Loucy (cell line): Measurements from ENCODE around the gene SYT7.

Source experiments
- H2AFZ ChIP-seq: fragments of 200-600 bp; sonication (generic); 2 replicates; pipeline ENCODE4 v1.6.0; 2016; ENCODE audit warnings: antibody characterized with exemption, mild to moderate bottlenecking, low read length, moderate library complexity
- H3F3A ChIP-seq: fragments of 200-600 bp; 2 replicates; pipeline ENCODE4 v1.6.0; 2016; ENCODE audit warnings: antibody characterized with exemption, low read depth, mild to moderate bottlenecking
- H3K27me3 ChIP-seq: fragments of 200-600 bp; sonication (generic); 2 replicates; pipeline ENCODE4 v1.6.1; 2014; ENCODE audit warnings: low read length, mild to moderate bottlenecking; ENCODE audit not compliant: insufficient read depth, poor library complexity, severe bottlenecking
- H3K36me3 ChIP-seq: fragments of 200-600 bp; sonication (generic); 2 replicates; pipeline ENCODE4 v1.6.1; 2016; ENCODE audit warnings: low read length; ENCODE audit not compliant: insufficient read depth
- H3K4me1 ChIP-seq: fragments of 200-600 bp; sonication (generic); 2 replicates; pipeline ENCODE4 v1.5.1; 2014; ENCODE audit warnings: low read length, mild to moderate bottlenecking; ENCODE audit not compliant: insufficient read depth, poor library complexity, severe bottlenecking
- H3K4me2 ChIP-seq: fragments of 200-600 bp; sonication (generic); 2 replicates; pipeline ENCODE4 v1.6.0; 2014; ENCODE audit warnings: antibody characterized with exemption, low read length, low read depth, mild to moderate bottlenecking; ENCODE audit not compliant: poor library complexity, severe bottlenecking
- H3K4me3 ChIP-seq: fragments of 200-600 bp; sonication (generic); 2 replicates; pipeline ENCODE4 v1.5.1; 2014; ENCODE audit warnings: low read length, mild to moderate bottlenecking, mixed read lengths; ENCODE audit not compliant: poor library complexity, severe bottlenecking
- H3K79me2 ChIP-seq: fragments of 200-600 bp; sonication (generic); 2 replicates; pipeline ENCODE4 v1.6.1; 2014; ENCODE audit warnings: low read length; ENCODE audit not compliant: insufficient read depth
- H3K9ac ChIP-seq: fragments of 200-600 bp; sonication (generic); 2 replicates; pipeline ENCODE4 v1.6.0; 2014; ENCODE audit warnings: mild to moderate bottlenecking, low read depth, low read length, moderate library complexity; ENCODE audit not compliant: poor library complexity, severe bottlenecking
- H3K9me2 ChIP-seq: fragments of 200-600 bp; sonication (generic); replicated peaks from 2 replicates; pipeline ENCODE4 v1.6.1; 2016; ENCODE audit warnings: low read depth, low read length, mixed read lengths
- H3K9me3 ChIP-seq: fragments of 200-600 bp; sonication (generic); 2 replicates; pipeline ENCODE4 v1.6.1; 2014; ENCODE audit warnings: mild to moderate bottlenecking, antibody characterized with exemption, low read length, low read depth; ENCODE audit not compliant: insufficient read depth
- H4K20me1 ChIP-seq: fragments of 200-600 bp; sonication (generic); 2 replicates; pipeline ENCODE4 v1.6.0; 2014; ENCODE audit warnings: antibody characterized with exemption, low read length, mild to moderate bottlenecking; ENCODE audit not compliant: insufficient read depth, poor library complexity, severe bottlenecking
- EZH2phosphoT487 ChIP-seq: fragments of 200-600 bp; IDR thresholded peaks from 2 replicates; pipeline ENCODE4 v1.6.1; 2018; ENCODE audit warnings: antibody characterized with exemption, mild to moderate bottlenecking, moderate library complexity, borderline replicate concordance
- TF ChIP-seq, protein P1 (sequence below): fragments of 200-600 bp; sonication (generic); conservative IDR thresholded peaks from 2 replicates; pipeline ENCODE4 v1.5.1; 2014; ENCODE audit warnings: mild to moderate bottlenecking, antibody characterized with exemption, low read length

SYT7 gene

DNA sequence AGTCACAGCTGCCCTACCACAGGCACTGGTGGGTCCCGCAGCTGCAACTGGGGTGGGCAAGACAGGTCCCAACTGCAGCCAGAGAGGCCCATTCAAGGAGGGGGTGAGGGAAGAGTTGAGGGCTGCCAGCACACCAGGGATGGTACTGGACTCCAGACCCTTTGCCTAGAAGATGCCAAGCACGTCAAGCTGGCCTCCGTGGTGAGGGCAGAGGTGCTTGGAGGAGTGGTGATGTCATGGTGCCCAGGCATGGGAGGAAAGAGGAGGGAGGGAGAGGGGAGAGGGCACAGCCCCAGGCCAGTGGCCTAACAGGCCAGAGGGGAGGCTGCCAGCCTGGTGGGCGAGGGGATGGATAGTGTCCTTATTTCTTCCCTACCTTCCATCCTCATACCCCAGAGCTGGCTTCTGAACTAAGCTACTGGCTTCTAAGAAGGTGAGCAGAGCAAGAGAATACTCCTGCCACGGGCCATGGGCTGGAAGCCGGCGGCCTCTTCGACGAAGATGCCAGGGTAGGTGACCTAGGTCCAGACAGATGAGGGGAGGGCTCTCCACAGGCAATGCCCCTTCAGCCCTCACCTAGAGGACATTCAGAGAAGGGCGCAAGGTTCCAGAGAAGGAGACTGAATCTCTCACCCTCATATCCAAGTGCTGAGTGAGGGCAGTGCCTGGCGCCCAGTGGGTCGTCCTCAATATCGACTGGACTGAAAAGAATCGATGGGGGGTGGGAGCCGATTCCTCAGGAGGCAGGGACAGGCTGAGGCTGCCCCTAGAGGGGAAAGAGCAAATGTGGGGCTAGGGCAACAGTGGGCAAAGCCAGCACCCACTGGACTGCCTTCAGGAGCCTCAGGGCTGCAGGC is 1.8 kb downstream of the SYT7 start:
- Histone ChIP-seq H3K27me3 (no peaks in the 10 kb centered on the region), H3K4me3 (no peak overlapping the region)

DNA sequence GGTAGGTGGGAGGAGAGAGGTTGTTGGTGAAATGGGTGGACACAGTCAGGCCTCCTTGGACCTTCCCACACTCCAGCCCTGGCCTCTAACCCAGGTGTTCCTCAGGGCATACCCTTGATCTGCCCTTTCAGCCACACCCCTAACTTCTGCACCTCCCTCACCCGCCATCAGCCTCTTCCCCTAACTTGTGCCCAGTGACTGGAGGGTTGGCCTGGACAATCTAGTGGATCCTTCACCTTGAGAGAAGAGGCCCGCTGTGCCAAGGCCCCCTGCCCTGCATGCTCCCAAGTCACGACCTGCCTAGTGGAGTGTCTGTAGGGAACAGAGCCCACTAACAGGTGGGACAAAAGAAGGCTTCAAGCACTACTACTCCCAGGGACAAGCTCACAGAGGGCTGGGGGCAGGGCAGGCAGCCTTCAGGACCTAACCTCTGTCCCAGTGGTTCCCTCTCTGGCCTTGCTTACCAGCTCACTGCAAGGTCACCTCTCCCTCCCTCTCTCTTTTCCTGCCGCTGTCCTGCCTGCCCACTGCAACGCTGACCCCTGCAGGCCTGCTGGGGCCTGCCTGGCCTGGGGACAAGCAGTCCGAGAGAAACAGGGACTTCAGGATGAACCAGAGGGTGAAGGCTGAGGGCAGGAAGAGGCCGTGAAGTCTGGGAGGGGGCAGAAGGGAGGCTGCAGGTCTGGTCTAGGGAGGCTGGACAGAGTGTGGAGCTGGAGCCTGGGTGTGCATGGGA is 3.3 kb downstream of the SYT7 start:
- Histone ChIP-seq H3K36me3 (no peaks in the 10 kb centered on the region), H3F3A (no peaks in the 10 kb centered on the region), H3K9me3 (no peaks in the 10 kb centered on the region), H3K9ac (no peak overlapping the region), H3K27me3 (no peaks in the 10 kb centered on the region), H3K79me2 (no peaks in the 10 kb centered on the region), H2AFZ (no peak overlapping the region), H3K4me3 (no peak overlapping the region), H3K9me2 (no peaks in the 10 kb centered on the region), H3K4me1 (no peaks in the 10 kb centered on the region), H3K4me2 (no peak overlapping the region), H4K20me1 (no peaks in the 10 kb centered on the region)
- no peak for TF ChIP-seq EZH2phosphoT487
- TF ChIP-seq, protein P1, sequence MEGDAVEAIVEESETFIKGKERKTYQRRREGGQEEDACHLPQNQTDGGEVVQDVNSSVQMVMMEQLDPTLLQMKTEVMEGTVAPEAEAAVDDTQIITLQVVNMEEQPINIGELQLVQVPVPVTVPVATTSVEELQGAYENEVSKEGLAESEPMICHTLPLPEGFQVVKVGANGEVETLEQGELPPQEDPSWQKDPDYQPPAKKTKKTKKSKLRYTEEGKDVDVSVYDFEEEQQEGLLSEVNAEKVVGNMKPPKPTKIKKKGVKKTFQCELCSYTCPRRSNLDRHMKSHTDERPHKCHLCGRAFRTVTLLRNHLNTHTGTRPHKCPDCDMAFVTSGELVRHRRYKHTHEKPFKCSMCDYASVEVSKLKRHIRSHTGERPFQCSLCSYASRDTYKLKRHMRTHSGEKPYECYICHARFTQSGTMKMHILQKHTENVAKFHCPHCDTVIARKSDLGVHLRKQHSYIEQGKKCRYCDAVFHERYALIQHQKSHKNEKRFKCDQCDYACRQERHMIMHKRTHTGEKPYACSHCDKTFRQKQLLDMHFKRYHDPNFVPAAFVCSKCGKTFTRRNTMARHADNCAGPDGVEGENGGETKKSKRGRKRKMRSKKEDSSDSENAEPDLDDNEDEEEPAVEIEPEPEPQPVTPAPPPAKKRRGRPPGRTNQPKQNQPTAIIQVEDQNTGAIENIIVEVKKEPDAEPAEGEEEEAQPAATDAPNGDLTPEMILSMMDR, result peak; percentile 45

More for the DNA sequence above, 1.8 kb downstream of the SYT7 start:
- no peaks in the 10 kb centered on the region for H3K4me1 ChIP-seq
- H3K36me3 ChIP-seq, result no peaks in the 10 kb centered on the region
- H3K9ac ChIP-seq, result no peak overlapping the region
- H3K4me2 ChIP-seq, result no peak overlapping the region
- TF ChIP-seq, protein P1, result peak; percentile 15; the same call in 1 of the 2 replicates
- TF ChIP-seq EZH2phosphoT487, result no peak
- no peaks in the 10 kb centered on the region for H3K79me2 ChIP-seq
- no peaks in the 10 kb centered on the region for H4K20me1 ChIP-seq
- H3K9me3 ChIP-seq, result no peaks in the 10 kb centered on the region
- H2AFZ ChIP-seq, result no peak overlapping the region
- H3F3A ChIP-seq, result no peaks in the 10 kb centered on the region
- no peaks in the 10 kb centered on the region for H3K9me2 ChIP-seq

DNA sequence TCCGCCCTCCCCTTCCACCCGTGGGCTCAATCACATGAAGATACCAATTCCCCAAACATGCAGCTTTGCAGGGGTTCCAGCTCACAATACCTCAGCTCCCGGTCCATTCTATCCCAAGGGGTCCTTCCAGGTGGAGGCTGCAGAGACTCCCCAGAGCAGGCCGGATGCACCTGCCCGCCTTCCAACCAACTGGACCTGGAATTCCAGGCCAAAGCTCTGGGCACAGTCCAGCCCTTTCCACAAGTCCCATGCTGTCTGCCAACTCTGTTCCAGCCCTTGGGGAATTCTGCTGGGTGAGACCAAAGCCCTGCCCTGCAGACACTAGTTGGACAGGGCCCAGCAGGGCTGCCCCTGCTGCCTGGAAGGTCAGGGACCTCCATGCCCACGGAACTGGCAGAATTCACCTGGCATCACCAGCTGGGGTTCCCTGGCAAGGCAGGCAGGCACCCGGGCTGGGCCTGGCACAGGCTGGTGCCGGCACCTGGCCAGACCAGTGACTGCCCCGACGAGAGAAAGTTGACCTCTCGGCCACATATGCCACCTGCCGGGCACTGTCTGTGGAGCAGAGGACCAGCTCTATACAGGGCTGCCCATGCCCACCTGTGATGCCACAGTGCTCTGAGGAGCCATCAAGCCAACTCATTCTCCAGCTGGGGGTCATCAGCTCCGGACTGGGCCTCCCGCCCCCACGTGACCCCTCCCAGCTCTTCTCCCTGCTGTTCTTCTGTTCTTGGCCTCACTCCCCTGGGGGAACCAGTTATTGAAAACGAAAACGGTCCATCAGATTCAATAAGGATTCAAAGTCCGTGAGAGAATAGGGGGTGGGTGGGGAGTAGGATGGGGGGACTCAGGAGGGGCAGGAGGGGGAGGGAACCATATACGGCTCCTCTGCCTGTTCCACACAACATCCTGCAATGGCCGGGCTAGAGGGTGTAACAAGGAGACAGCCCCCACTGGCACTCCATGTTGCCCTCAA is 4.7 kb downstream of the SYT7 start:
- TF ChIP-seq, protein P1, result no peak
- no peak for TF ChIP-seq EZH2phosphoT487
- Histone ChIP-seq H3K9me2 (no peaks in the 10 kb centered on the region), H3F3A (no peaks in the 10 kb centered on the region), H3K36me3 (no peaks in the 10 kb centered on the region), H3K9ac (no peak overlapping the region), H3K4me2 (no peak overlapping the region), H4K20me1 (no peaks in the 10 kb centered on the region), H3K4me3 (no peak overlapping the region), H2AFZ (no peak overlapping the region), H3K79me2 (no peaks in the 10 kb centered on the region), H3K4me1 (no peaks in the 10 kb centered on the region), H3K27me3 (no peaks in the 10 kb centered on the region), H3K9me3 (no peaks in the 10 kb centered on the region)
